Lung (tissue), 16 donors: Measurements from ENCODE around the gene RNF183. TPM values are rescaled to one million over a fixed set of nuclear protein-coding genes. Genes with fewer than 3 reads are reported as not detected.

Experiments
- ATAC-seq: fragments of 200-7000 bp; cut with Tn5 transposase; one replicate; pipeline ENCODE4 v1.9.1; 2020; ENCODE audit warnings: moderate number of reproducible peaks; ENCODE audit not compliant: insufficient read depth, low FRiP score
- DNase-seq, 3 donors: peaks; one replicate each; pipeline ENCODE4 v3.0.0-alpha.2; 2013 to 2017
- H3K27ac ChIP-seq, 2 donors: one replicate each; pipeline ENCODE4 v1.5.1; 2013; ENCODE audit warnings: mild to moderate bottlenecking in 2 of 2, moderate library complexity in 2 of 2, control low read depth in 1 of 2, inconsistent platforms in 1 of 2, low read depth in 1 of 2, low read length in 1 of 2
- H3K27me3 ChIP-seq, 3 donors: one replicate each; pipeline ENCODE4 v1.5.1; 2013; ENCODE audit warnings: low read length in 2 of 3; ENCODE audit not compliant: control insufficient read depth in 3 of 3, insufficient read depth in 3 of 3
- H3K36me3 ChIP-seq, 4 donors: one replicate each; pipeline ENCODE4 v1.5.1; 2013; ENCODE audit warnings: low read length in 4 of 4, mild to moderate bottlenecking in 1 of 4, moderate library complexity in 1 of 4; ENCODE audit not compliant: control insufficient read depth in 4 of 4, insufficient read depth in 4 of 4
- H3K4me1 ChIP-seq, 5 donors: one replicate each; pipeline ENCODE4 v1.5.1; 2013; ENCODE audit warnings: low read length in 5 of 5, mild to moderate bottlenecking in 2 of 5, moderate library complexity in 1 of 5; ENCODE audit not compliant: control insufficient read depth in 5 of 5, insufficient read depth in 5 of 5
- H3K4me3 ChIP-seq: one replicate; pipeline ENCODE4 v1.5.1; 2013; ENCODE audit warnings: mild to moderate bottlenecking, control low read depth, moderate library complexity
- H3K9ac ChIP-seq, 2 donors: one replicate each; pipeline ENCODE4 v1.5.1; 2013; ENCODE audit warnings: low read length in 2 of 2, control low read depth in 1 of 2; ENCODE audit not compliant: insufficient read depth in 1 of 2
- H3K9me3 ChIP-seq, 4 donors: one replicate each; pipeline ENCODE4 v1.5.1; 2013; ENCODE audit warnings: low read length in 3 of 4, mild to moderate bottlenecking in 1 of 4, moderate library complexity in 1 of 4; ENCODE audit not compliant: control insufficient read depth in 4 of 4, insufficient read depth in 3 of 4
- WGBS, 2 donors: extraction: QIAGEN DNeasy Blood & Tissue Kit; methylation state at CpG; one replicate each; pipeline ENCODE4 v1.1.7; 2013; 5-methylcytosine and 5-hydroxymethylcytosine counted together
- long read RNA-seq, 5 donors: transcript quantifications; one replicate each; lab custom pipeline, GENCODE V29; 2026
- polyA plus RNA-seq, 2 donors: library from polyadenylated mRNA; stranded (reverse); fragments of 200-250 nt; gene quantifications; one replicate each; pipeline ENCODE4 v1.2.1, GENCODE V29; 2013
- total RNA-seq, 2 donors: library from RNA; depleted of rRNA in 1 of 2; stranded (reverse); fragments of >200 nt in 1 of 2; gene quantifications; one replicate each; pipeline ENCODE4 v1.2.1, GENCODE V29; 2014 to 2021
- TF ChIP-seq, protein P1 (sequence below): IDR thresholded peaks from 2 replicates; pipeline ENCODE4 v1.5.1; 2012; ENCODE audit warnings: mild to moderate bottlenecking; ENCODE audit errors: control extremely low read depth, extremely low read depth
- donor health status: control.
- donor health status: control.
- donor health status: Bipolar disorder and iron deficiency.
- donor health status: healthy.
- donor health status: DM: yes; HTN: yes; CAD: no.

The RNF183 gene, protein sequence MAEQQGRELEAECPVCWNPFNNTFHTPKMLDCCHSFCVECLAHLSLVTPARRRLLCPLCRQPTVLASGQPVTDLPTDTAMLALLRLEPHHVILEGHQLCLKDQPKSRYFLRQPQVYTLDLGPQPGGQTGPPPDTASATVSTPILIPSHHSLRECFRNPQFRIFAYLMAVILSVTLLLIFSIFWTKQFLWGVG
- total RNA-seq (under 1 TPM; 0.25 to 0.88 TPM), polyA plus RNA-seq (1 to 10 TPM in 1 of 2 donors, under 1 TPM in 1; 0.12 to 1.1 TPM)
- long read RNA-seq, donor 1 = 0 reads
- long read RNA-seq, donor 2 = 0 reads
- long read RNA-seq, donor 3 = 0 reads
- long read RNA-seq, donor 4 = 0 reads
- long read RNA-seq, donor 5, partial matches to known transcripts = 0 of 13 reads
- long read RNA-seq, donor 5, other reads (novel, unspliced or antisense) = 13 of 13 reads

DNA sequence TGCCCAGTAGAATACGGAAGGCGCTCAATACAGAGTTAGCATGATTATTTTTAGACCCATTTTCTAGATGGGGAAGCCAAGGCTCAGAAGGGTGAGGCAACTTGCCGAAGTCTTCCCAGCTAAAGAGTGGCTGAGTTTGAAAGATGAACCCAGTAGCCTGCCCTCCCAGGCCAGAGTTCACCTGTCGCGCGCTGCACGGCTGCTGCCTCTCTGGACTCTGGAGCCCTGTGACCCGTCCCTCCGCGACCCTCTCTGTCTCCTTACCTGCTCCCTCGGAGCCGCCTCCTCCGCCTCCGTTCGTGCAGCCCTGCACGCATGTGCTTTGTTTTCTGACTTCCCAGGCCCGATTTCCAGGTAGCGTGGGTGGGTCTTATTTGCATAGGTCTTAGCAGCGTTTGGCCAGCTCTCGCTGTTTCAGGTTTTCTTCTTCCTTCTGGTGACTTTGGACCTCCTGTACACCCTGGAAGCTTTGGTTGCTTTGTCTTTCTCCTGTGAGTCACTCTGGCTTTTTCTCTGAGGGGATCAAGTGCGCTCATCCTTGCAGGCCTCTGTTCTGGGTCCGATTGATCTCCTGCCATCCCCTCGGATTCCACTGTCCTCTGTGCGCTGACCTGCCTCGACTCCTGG is at the start of gene RNF183:
TSS of gene RNF183 (minus strand) at position 585 of the 627 bp plus-strand sequence. CDS start 5,192 bp downstream, outside the sequence.
- TF ChIP-seq, protein P1, sequence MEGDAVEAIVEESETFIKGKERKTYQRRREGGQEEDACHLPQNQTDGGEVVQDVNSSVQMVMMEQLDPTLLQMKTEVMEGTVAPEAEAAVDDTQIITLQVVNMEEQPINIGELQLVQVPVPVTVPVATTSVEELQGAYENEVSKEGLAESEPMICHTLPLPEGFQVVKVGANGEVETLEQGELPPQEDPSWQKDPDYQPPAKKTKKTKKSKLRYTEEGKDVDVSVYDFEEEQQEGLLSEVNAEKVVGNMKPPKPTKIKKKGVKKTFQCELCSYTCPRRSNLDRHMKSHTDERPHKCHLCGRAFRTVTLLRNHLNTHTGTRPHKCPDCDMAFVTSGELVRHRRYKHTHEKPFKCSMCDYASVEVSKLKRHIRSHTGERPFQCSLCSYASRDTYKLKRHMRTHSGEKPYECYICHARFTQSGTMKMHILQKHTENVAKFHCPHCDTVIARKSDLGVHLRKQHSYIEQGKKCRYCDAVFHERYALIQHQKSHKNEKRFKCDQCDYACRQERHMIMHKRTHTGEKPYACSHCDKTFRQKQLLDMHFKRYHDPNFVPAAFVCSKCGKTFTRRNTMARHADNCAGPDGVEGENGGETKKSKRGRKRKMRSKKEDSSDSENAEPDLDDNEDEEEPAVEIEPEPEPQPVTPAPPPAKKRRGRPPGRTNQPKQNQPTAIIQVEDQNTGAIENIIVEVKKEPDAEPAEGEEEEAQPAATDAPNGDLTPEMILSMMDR = no peak
- Histone ChIP-seq H3K27me3 (no peaks in the 10 kb centered on the region), H3K27ac (no peak within 1 kb of the TSS), H3K36me3 (no peaks in the 10 kb centered on the region), H3K9ac (no peak within 1 kb of the TSS), H3K4me3 (no peak within 1 kb of the TSS), H3K4me1 (no peaks in the 10 kb centered on the region), H3K9me3 (peaks cover 0 to 2% (median 0%) of the 10 kb centered on the region in 4 donors)
- DNase-seq (no peak), ATAC-seq (no peak)
- 77 to 84% methylated on average over 25 of the region's 25 CpGs for WGBS, 2 donors

DNA sequence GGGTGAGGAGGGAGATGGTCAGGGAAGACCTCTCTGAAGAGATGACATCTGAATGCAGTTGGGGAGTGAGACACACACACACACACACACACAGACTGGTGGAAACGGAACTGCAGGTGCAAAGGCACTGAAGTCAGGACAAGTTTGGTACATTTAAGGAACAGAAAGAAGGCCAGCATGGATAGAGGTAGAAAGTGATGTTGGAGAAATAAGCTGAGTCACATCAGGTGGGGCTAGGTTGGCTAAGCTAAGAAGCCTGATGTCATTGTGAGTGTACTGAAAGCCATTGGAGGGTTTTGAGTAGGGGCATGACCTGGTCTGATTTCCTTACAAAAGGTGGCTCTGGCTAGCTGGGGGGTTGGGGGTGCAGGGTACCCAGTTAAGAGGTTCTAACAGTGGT is 49.2 kb upstream of the RNF183 start:
- H3K4me1 ChIP-seq = peaks cover 0 to 6% (median 2%) of the 10 kb centered on the region in 5 donors
- WGBS, 2 donors = 58 to 77% methylated on average over 1 of the region's 1 CpG
- peaks cover 0 to 44% (median 37%) of the 10 kb centered on the region in 3 donors for H3K27me3 ChIP-seq
- TF ChIP-seq, protein P1 = no peak
- ATAC-seq (no peak), DNase-seq (no peak)
- H3K36me3 ChIP-seq = no peaks in the 10 kb centered on the region
- no peak overlapping the region for H3K27ac ChIP-seq
- H3K9me3 ChIP-seq = no peaks in the 10 kb centered on the region
- no peak overlapping the region for H3K9ac ChIP-seq
- no peak overlapping the region for H3K4me3 ChIP-seq

DNA sequence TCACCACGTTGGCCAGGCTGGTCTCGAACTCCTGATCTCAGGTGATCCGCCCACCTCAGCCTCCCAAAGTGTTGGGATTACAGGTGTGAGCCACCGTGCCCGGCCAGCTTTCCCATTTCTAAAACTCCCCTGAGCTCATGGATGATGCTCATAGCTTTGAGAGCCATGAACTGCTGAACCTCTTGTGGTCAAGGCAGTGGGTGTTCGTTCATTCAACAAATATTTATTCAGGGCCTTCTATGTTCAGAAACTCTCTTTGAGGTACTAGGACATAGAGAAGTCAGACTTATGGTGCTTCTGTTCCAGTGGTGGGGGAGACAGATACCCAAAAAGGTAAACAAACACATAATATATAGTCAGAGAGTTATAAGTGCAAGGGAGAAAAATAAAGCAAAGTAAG is 48.8 kb upstream of the RNF183 start:
- Histone ChIP-seq H3K9me3 (no peaks in the 10 kb centered on the region), H3K27ac (no peak overlapping the region), H3K4me3 (no peak overlapping the region), H3K4me1 (peaks cover 0 to 6% (median 2%) of the 10 kb centered on the region in 5 donors), H3K27me3 (peaks cover 0 to 44% (median 37%) of the 10 kb centered on the region in 3 donors), H3K36me3 (no peaks in the 10 kb centered on the region), H3K9ac (no peak overlapping the region)
- WGBS, 2 donors = 76 to 83% methylated on average over 6 of the region's 6 CpGs
- ATAC-seq (no peak), DNase-seq (no peak)
- TF ChIP-seq, protein P1 = no peak
